Hindlimb muscle (tissue), 1 donor: ENCODE data around the gene ST6GALNAC1. TPM values are rescaled to one million over a fixed set of nuclear protein-coding genes. Genes with fewer than 3 reads are reported as not detected.

Experiments
- DNase-seq: peaks from one replicate; pipeline ENCODE4 v3.0.0-alpha.2; 2013
- polyA plus RNA-seq: library from polyadenylated mRNA; unstranded; fragments of 120-200 nt; gene quantifications from one replicate; pipeline ENCODE4 v1.2.1, GENCODE V29; 2013; ENCODE audit not compliant: insufficient read length

ST6GALNAC1 gene
- polyA plus RNA-seq, 1 donor, result 0.62 TPM

DNA sequence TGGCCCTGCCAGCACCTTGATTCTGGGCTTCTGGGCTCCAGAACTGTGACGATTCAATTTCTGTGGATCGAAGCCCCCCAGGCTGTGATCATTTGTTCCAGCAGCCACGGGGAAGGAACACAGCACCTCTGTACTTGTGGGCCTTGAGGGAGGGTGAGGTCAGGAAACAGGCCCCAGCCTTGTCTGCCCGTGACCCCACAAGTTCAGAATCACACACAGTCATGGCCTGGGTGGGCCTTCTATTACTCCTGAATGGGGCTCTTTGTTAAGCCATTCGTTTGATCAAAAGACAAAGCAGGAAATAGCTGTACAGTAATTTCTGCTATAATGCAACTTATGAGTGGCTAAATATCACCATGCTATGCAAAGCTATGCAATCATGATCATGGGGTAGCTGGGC lies 68.0 kb downstream of the ST6GALNAC1 start:
- no peak for DNase-seq

Other genes starting within 250 kb of the ST6GALNAC1 start
- gene UBE2O, start 190.6 kb downstream of the ST6GALNAC1 start, polyA plus RNA-seq, result 18.8 TPM
- gene AANAT, start 176.2 kb downstream of the ST6GALNAC1 start, polyA plus RNA-seq, result 0.36 TPM
- 10.1 TPM for gene RHBDF2, start 142.3 kb downstream of the ST6GALNAC1 start, polyA plus RNA-seq
- gene CYGB, start 106.0 kb downstream of the ST6GALNAC1 start, polyA plus RNA-seq, result 22.7 TPM
- gene PRCD, start 103.7 kb downstream of the ST6GALNAC1 start, polyA plus RNA-seq, result 4.6 TPM
- 2.3 TPM for gene ST6GALNAC2, start 57.9 kb downstream of the ST6GALNAC1 start, polyA plus RNA-seq
- gene MXRA7, start 67.2 kb upstream of the ST6GALNAC1 start, polyA plus RNA-seq, result 110 TPM
- 23.6 TPM for gene JMJD6, start 82.8 kb upstream of the ST6GALNAC1 start, polyA plus RNA-seq
- gene METTL23, start 83.1 kb upstream of the ST6GALNAC1 start, polyA plus RNA-seq, result 22.1 TPM
- gene SRSF2, start 93.6 kb upstream of the ST6GALNAC1 start, polyA plus RNA-seq, result 189 TPM
- gene MFSD11, start 94.4 kb upstream of the ST6GALNAC1 start, polyA plus RNA-seq, result 41.4 TPM
- 1.0 TPM for gene MGAT5B, start 224.6 kb upstream of the ST6GALNAC1 start, polyA plus RNA-seq